HG03457 (cell line): ENCODE measurements around the gene EPGN.
"Not testable (repeated sequence)": the region's sequence is repeated elsewhere in the genome, so short reads cannot be mapped to it uniquely, and the experiment has no call there.

Experiments
- ATAC-seq: cut with Tn5 transposase; IDR thresholded peaks from one replicate; pipeline ENCODE4 v1.9.1; 2021; ENCODE audit warnings: moderate number of reproducible peaks; ENCODE audit not compliant: unreplicated experiment

EPGN gene

GRCh38 chr4:74335341-74336021 is 27.2 kb downstream of the EPGN start:
- peak; percentile 67 for ATAC-seq

DNA sequence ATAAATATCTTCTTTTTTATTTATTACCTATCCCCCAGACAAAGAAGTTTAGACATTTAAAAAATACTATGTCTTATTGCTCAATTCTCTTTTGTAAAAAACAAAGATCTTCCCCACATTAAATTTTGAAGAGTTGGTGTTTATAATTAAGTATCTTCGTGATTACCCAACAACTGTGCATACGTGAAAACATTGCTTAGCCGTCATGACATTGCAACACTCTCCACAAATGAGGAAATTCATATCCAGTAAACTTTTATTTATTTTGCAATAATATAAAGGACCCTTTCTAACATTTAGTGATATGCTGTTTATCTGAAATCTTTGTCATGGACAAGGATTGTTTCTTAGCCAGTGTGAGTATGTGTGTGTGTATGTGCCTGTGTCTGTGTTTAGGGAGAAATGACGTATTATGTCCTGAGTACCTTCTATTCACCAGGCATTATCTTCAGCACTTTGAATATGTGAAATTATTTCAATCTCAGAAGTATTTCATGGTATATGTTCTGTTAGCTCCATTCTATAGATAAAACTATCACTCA is 30.6 kb downstream of the EPGN start:
- no peak for ATAC-seq

DNA sequence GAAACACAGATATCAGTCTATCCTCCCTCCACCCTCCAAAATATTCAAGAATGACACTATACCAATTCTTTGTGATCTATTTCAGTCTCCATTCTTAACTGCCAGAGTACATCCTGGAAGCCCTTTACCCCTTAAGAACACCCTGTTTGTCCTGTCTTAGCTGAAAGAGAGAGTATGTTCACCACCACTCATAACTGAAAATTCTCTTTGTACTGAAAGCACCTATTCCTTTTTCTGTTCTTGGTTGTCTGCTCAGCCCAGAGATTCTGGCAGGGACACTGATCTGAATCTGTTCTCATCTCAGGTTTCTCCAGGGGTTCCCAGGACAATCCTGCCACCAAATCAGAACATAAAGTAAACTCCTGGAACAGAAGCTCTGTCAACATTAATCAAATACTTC is 31.2 kb downstream of the EPGN start:
- no peak for ATAC-seq

DNA sequence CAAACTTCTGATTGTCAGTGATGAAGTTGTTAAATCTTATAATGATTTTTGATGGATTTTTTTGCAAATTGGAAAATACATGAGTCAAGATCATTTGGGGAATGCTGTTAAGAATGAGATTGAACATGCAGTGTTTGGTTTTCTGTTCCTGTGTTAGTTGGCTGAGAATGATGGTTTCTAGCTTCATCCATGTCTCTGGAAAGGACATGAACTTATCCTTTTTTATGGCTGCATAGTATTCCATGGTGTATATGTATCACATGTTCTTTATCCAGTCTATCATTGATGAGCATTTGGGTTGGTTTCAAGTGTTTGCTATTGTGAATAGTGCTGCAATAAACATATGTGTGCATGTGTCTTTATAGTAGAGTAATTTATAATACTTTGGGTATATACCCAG is 32.2 kb downstream of the EPGN start:
- ATAC-seq: not testable (repeated sequence)

DNA sequence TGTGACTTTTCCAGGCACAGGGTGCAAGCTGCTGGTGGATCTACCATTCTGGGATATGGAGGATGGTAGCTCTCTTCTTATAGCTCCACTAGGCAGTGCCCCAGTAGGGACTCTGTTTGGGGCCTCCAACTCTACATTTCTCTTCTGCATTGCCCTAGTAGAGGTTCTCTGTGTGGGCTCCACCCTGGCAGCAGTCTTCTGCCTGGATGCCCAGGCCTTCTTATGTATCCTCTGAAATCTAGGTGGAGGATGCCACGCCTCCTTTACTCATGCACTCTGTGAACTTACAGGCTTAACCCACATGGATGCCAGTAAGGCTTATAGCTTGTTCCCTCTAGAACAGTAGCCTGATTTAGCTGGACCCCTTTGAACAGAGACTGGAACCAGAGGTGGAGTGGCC is 35.8 kb downstream of the EPGN start:
- no peak for ATAC-seq

DNA sequence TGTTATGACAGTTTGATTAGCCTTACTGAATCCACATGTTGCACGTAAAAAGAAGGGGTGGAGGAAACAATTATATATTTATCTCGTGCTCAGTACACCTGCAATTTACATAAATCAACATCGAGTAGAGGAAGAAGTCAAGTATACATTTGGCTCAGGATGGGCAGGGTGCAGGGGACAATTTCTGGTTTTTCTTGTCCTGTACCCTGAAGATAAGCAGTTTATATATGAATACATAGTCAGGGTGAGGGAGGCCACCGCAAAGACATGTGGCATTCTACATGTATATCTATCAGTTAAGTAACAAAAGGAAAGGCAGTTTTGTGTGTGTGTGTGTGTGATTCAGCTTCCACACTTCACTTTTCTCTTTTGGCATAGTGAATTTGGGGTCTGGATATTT is 45.6 kb downstream of the EPGN start:
- ATAC-seq: no peak

DNA sequence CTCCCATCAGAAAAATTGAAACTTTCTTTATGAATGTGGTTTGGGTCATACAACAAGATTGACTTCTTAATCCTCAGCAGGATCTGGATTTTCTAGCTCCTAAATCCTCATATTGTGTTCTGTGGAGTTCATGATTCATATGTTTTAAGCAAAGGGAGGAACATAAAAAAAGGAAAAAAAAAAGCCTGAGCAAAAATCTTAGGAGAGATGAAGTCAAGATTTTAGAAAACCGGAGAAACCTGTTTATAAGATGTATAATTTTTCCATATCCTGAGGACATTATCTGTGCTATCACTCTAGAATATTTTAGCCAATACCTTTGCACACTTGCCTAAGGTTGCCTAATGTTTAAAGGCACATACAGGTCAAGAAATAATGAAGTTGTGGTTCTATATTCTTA is 49.7 kb downstream of the EPGN start:
- no peak for ATAC-seq

DNA sequence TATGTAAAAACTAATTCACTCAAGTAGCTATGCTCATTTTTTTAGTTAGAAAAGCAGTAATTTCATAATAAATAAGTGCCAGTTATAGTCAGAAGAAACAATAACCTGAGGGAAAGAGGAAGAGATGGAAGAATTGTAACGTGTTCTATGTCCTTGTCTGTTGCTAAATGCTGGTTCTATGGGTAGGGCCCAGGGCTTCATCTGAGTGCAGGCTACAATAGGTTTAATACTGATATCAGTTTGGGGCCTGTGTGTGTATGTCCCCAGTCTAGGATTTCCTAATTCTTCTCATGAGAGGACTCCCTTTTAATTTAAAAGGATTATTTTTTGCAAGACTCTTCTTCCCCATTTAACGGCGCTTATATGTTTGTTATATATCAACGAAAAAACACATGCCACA is 53.4 kb downstream of the EPGN start:
- no peak for ATAC-seq

GRCh38 chr4:74362347-74362746 is 54.1 kb downstream of the EPGN start:
- no peak for ATAC-seq

GRCh38 chr4:74364256-74364651 is 56.0 kb downstream of the EPGN start:
- ATAC-seq: no peak

- peak; percentile 46 for ATAC-seq
Observed at GRCh38 chr4:74364652-74365491, 56.6 kb downstream of the EPGN start, which contains the start of gene EREG. Gene EREG, plus strand, starts transcription at chr4:74365145. Its CDS starts 164 bp downstream, at chr4:74365309.

DNA sequence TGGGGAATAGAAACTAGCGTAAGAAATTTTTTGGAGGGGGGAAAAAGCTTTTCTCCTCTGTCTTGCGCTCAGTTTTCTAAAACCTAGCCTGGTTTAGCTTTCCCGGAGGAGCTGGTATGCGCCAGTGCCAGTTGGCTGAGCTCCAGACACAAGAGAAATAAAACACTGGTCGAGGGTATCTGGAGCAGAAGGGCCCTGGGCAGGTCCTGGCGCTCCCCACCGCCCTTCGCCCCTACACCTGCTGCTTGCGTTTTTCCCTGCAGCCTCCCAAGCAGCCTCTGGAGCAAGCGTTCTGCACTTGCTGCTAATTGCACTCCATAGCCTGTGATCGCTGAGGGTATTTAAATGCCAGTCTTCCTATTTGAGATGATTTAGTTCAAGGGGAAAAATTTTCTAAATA is 57.5 kb downstream of the EPGN start:
- no peak for ATAC-seq
